Activated CD8-positive, alpha-beta memory T cell treated with anti-CD3 and anti-CD28 coated beads for 48 hours (primary cell): ENCODE data around the gene TRIM45.
"Not testable (repeated sequence)": the region's sequence is repeated elsewhere in the genome, so short reads cannot be mapped to it uniquely, and the experiment has no call there.

Source experiments
- DNase-seq, 3 experiments: peaks; one replicate each; pipeline ENCODE4 v3.0.0-alpha.2; 2020; ENCODE audit warnings: low read depth in 2 of 3, low spot score in 2 of 3

TRIM45 gene

GRCh38 chr1:117121589-117122329, at the start of gene TRIM45:
Gene TRIM45, minus strand, starts transcription at chr1:117121749. Its CDS starts 548 bp downstream, at chr1:117121201.
- DNase-seq: peak; percentile 58 to 69 (median 68)

- DNase-seq: no peak
These were observed 48.5 kb upstream of the TRIM45 start for GRCh38 chr1:117169871-117170596.

- DNase-seq: no peak
These were observed 45.9 kb upstream of the TRIM45 start for GRCh38 chr1:117167402-117167801.

GRCh38 chr1:117166076-117166475, 44.5 kb upstream of the TRIM45 start:
- no peak for DNase-seq

- DNase-seq: no peak
These were observed 42.7 kb upstream of the TRIM45 start for GRCh38 chr1:117164209-117164608.

GRCh38 chr1:117162816-117163215, 41.3 kb upstream of the TRIM45 start:
- no peak for DNase-seq

GRCh38 chr1:117161887-117162286, 40.3 kb upstream of the TRIM45 start:
- no peak for DNase-seq

GRCh38 chr1:117151305-117151704, 29.8 kb upstream of the TRIM45 start:
- not testable (repeated sequence) for DNase-seq

- no peak for DNase-seq
These were observed 28.8 kb upstream of the TRIM45 start for GRCh38 chr1:117150316-117150715.

- DNase-seq: no peak
These were observed 26.5 kb upstream of the TRIM45 start for GRCh38 chr1:117147856-117148588.

- DNase-seq: no peak
These were observed 25.8 kb upstream of the TRIM45 start for GRCh38 chr1:117147341-117147831.

GRCh38 chr1:117146575-117147340, 25.2 kb upstream of the TRIM45 start:
- DNase-seq: no peak

GRCh38 chr1:117146072-117146471, 24.5 kb upstream of the TRIM45 start:
- DNase-seq: no peak

GRCh38 chr1:117143871-117144270, 22.3 kb upstream of the TRIM45 start:
- DNase-seq: no peak

GRCh38 chr1:117143172-117143571, 21.6 kb upstream of the TRIM45 start:
- no peak for DNase-seq

- no peak for DNase-seq
These were observed 20.7 kb upstream of the TRIM45 start for GRCh38 chr1:117142200-117142599.

GRCh38 chr1:117138561-117138960, 17.0 kb upstream of the TRIM45 start:
- no peak for DNase-seq

GRCh38 chr1:117138106-117138505, 16.6 kb upstream of the TRIM45 start:
- DNase-seq: no peak

GRCh38 chr1:117137281-117137855, 15.8 kb upstream of the TRIM45 start:
- no peak for DNase-seq

- DNase-seq: no peak
These were observed 15.2 kb upstream of the TRIM45 start for GRCh38 chr1:117136749-117137148.

- no peak for DNase-seq
These were observed 13.8 kb upstream of the TRIM45 start for GRCh38 chr1:117135329-117135728.
